H1 (cell line): Measurements from ENCODE around the gene ITPKB. TPM values are rescaled to one million over a fixed set of nuclear protein-coding genes. Genes with fewer than 3 reads are reported as not detected.

ENCODE experiments used
- polyA plus RNA-seq, 7 experiments: library from polyadenylated mRNA; depleted of rRNA in 3 of 7; stranded (reverse) in 5 of 7; unstranded in 2 of 7; fragments of >200 nt in 5 of 7; fragments of 200-250 nt in 2 of 7; gene quantifications; 1 replicate in 5 of 7; 2 replicates in 1 of 7; 4 replicates in 1 of 7; pipeline versions ENCODE4 v1.2.1 to v1.2.3, GENCODE V29; 2011 to 2013; ENCODE audit warnings: missing spikeins in 2 of 7, mixed read lengths in 2 of 7
- total RNA-seq: library from RNA; stranded (reverse); fragmentation: NEBNext Ultra II Directional; extraction: Animal tissue kit (Norgen Biotek cat#: 25700); gene quantifications from 2 replicates; pipeline ENCODE4 v1.2.1, GENCODE V29; 2021
- TF ChIP-seq, protein P1 (sequence below): fragments of 300-600 bp; sonication (generic); IDR thresholded peaks from 2 replicates; pipeline ENCODE4 v1.7.1; 2012; ENCODE audit warnings: low read length, moderate library complexity, mild to moderate bottlenecking, inconsistent platforms; ENCODE audit not compliant: insufficient replicate concordance

The ITPKB gene
- total and polyA plus RNA-seq, 2 of the 8 experiments (the other 6 are each of a cell fraction or from before 2014, with no cell fraction given), result 1.7 to 4.8 TPM

DNA sequence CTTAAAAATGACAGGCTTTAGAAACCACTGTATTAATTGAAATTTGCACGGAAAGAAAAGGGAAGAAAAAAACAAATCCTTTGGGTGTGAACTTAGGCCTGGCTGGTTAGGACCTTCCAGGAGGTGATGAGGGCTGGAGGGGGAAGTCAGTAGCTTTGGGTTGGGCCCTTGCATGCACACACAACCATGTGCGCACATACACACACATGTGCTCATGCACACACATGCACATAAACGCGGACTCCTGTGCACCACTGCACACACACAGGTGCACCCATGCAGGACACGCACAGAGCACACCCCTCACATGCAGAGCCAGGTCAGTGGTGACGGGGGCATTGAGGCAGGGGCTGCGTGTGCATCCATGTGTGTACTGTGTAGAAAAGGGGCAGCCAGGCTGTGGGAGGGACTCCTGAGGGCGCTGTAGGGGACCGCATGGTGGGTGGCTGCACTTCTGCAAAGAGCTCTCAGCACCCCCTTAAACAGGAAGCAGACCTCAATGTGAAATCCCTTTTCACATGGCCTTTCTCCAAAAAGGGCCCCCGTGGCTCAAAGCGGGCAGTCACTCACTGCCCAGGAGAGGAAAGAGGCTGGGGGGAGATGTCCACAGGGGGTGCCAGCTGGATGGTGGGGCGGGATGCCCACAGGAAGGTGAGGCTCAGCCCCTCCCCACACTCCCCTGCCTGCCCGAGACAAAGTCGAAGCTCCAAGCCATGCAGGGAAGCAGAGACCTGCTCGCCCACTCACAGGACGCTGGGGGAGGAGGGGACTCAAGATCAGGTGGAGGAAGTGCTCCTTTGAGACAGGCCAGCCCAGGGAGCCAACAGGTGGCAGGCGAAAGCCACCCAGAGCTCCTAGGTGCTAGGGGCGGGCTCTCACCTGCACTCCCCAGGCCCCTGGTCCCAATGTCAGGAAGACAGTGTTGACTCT lies 95.2 kb downstream of the ITPKB start (continued):
- TF ChIP-seq, protein P1, sequence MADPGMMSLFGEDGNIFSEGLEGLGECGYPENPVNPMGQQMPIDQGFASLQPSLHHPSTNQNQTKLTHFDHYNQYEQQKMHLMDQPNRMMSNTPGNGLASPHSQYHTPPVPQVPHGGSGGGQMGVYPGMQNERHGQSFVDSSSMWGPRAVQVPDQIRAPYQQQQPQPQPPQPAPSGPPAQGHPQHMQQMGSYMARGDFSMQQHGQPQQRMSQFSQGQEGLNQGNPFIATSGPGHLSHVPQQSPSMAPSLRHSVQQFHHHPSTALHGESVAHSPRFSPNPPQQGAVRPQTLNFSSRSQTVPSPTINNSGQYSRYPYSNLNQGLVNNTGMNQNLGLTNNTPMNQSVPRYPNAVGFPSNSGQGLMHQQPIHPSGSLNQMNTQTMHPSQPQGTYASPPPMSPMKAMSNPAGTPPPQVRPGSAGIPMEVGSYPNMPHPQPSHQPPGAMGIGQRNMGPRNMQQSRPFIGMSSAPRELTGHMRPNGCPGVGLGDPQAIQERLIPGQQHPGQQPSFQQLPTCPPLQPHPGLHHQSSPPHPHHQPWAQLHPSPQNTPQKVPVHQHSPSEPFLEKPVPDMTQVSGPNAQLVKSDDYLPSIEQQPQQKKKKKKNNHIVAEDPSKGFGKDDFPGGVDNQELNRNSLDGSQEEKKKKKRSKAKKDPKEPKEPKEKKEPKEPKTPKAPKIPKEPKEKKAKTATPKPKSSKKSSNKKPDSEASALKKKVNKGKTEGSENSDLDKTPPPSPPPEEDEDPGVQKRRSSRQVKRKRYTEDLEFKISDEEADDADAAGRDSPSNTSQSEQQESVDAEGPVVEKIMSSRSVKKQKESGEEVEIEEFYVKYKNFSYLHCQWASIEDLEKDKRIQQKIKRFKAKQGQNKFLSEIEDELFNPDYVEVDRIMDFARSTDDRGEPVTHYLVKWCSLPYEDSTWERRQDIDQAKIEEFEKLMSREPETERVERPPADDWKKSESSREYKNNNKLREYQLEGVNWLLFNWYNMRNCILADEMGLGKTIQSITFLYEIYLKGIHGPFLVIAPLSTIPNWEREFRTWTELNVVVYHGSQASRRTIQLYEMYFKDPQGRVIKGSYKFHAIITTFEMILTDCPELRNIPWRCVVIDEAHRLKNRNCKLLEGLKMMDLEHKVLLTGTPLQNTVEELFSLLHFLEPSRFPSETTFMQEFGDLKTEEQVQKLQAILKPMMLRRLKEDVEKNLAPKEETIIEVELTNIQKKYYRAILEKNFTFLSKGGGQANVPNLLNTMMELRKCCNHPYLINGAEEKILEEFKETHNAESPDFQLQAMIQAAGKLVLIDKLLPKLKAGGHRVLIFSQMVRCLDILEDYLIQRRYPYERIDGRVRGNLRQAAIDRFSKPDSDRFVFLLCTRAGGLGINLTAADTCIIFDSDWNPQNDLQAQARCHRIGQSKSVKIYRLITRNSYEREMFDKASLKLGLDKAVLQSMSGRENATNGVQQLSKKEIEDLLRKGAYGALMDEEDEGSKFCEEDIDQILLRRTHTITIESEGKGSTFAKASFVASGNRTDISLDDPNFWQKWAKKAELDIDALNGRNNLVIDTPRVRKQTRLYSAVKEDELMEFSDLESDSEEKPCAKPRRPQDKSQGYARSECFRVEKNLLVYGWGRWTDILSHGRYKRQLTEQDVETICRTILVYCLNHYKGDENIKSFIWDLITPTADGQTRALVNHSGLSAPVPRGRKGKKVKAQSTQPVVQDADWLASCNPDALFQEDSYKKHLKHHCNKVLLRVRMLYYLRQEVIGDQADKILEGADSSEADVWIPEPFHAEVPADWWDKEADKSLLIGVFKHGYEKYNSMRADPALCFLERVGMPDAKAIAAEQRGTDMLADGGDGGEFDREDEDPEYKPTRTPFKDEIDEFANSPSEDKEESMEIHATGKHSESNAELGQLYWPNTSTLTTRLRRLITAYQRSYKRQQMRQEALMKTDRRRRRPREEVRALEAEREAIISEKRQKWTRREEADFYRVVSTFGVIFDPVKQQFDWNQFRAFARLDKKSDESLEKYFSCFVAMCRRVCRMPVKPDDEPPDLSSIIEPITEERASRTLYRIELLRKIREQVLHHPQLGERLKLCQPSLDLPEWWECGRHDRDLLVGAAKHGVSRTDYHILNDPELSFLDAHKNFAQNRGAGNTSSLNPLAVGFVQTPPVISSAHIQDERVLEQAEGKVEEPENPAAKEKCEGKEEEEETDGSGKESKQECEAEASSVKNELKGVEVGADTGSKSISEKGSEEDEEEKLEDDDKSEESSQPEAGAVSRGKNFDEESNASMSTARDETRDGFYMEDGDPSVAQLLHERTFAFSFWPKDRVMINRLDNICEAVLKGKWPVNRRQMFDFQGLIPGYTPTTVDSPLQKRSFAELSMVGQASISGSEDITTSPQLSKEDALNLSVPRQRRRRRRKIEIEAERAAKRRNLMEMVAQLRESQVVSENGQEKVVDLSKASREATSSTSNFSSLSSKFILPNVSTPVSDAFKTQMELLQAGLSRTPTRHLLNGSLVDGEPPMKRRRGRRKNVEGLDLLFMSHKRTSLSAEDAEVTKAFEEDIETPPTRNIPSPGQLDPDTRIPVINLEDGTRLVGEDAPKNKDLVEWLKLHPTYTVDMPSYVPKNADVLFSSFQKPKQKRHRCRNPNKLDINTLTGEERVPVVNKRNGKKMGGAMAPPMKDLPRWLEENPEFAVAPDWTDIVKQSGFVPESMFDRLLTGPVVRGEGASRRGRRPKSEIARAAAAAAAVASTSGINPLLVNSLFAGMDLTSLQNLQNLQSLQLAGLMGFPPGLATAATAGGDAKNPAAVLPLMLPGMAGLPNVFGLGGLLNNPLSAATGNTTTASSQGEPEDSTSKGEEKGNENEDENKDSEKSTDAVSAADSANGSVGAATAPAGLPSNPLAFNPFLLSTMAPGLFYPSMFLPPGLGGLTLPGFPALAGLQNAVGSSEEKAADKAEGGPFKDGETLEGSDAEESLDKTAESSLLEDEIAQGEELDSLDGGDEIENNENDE, result no peak
- TF ChIP-seq, all 59 proteins: peak for 0
